ENCODE data around the gene FAHD2A.
"Not testable (repeated sequence)": the region's sequence is repeated elsewhere in the genome, so short reads cannot be mapped to it uniquely, and the experiment has no call there.

FAHD2A gene

DNA sequence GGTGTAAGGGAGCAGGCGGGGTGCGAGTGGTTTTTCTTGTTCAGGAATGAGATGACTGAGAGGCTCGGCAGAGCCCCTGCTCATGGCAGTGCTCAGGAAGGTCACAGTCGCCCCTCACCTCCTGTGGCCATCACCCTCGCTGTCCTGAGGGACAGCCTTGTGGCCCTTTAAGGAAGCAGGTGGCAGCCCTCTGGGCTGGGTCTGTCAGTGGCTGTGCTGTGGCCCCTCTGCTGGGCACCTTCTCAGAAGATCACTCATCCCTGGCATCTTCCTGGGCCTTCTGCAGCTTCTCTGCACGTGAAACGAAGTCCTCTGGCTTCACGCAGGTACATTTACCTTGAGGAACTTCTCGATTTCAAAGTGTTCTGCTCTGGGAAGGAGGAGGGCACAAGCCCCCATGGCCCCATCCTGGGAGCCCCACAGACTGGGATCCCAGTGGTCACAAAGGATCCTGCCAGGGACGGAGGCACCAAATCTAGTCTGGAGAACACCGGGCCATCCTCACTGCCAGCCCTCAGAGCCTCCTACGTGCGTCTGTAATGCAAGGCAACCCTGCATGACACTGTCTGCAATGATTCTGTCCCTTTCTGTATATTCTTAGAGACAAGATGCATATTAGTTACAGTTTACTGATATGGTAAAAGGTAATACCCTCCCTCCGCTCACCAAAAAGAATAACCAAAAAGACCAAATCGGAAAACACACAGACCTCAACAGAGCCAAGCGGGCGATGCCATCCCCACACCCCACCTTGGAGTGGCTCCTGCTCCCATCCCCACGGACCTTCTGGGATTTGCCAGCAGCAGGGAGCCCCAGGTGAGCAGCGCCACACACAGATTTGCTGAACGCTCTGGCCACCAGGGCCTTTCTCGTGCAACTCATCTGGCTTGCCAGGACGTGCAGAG lies 25.9 kb upstream of the FAHD2A start:
- DNase-seq (ENCODE audit: low read depth, low spot score), result no peak

GRCh38 chr2:95377216-95378123 lies 25.0 kb upstream of the FAHD2A start:
- no peak for DNase-seq (ENCODE audit: low read depth, low spot score)

GRCh38 chr2:95378281-95378680 lies 24.2 kb upstream of the FAHD2A start:
- DNase-seq (ENCODE audit: low read depth, low spot score), result not testable (repeated sequence)

GRCh38 chr2:95379371-95379831 lies 23.1 kb upstream of the FAHD2A start:
- DNase-seq (ENCODE audit: low read depth, low spot score), result no peak

DNA sequence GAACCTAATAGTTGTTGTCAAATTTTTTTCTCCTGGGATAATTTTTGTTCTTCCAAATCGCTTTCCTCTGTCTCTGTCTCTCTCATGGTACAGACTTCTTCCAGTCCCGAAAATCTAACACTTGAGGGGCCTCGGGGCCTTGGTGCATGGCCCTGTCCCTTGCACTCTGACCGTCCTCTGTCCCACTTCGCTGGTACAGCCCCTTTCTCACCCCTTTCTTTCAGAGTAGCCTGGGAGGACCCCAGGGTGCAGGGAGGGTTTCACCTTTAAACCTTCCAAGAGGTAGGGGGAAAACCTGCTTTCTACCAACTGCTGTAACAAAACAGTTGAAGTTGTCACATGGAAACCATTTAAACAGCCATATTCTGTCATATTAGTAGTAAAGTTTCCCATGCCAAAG lies 22.2 kb upstream of the FAHD2A start:
- no peak for DNase-seq (ENCODE audit: low read depth, low spot score)

DNA sequence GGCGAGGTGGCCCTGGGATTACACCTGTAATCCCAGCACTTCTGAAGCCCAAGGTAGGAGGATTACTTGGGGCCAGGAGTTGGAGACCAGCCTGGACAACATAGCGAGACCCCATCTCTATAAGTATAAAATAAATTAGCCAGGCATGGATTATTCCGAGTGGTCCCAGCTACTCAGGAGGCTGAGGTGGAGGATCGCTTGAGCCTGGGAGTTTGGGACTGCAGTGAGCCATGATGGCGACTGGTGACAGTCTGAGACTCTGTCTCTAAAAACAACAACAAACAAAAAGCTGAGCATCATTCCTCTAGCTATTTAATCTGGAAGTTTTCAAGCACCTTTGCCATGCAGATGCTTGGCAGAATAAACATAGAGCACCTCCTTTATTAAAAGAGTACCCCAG lies 21.8 kb upstream of the FAHD2A start:
- DNase-seq (ENCODE audit: low read depth, low spot score), result no peak

DNA sequence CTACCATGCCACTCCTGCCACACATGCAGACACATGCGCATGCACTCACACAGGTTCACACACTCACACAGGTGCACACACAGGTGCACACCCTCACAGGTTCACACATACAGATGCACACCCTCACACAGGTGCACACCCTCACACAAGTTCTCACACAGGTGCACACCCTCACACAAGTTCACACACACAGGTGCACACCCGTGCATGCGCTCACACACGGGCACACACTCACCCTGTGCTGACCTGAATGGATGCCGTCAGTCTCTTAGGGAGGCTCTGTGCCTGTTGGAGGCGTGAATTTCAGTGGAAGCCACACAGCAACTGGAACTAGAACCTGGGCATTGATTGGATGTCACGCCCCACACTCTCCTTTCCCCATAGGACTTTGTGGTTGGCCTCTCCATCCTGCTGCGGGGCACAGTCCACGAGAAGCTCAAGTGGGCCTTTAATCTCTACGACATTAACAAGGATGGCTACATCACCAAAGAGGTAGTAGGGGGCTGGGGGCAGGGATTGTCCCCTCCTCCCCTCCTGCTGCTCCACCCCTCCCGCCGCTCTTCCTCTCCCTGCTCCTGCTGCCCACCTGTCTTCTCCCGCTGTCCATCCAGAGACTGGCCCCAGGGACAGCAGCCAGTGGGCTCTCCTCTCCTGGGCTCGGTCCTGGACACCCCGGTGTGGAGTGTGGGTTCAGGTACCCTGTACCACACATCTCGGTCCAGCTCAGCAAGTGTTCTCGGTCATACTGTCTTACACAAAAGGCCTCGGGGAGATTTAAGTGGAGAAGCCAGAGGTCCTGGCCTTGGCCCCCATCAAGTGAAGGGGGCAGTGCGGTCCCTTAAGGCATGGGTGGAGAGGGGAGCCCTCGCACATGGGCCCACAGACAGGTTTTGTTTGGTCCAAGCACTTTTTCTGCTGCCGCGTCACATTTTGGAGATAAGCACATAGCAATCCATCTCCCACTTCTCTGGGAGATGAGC lies 21.0 kb upstream of the FAHD2A start:
- no peak for DNase-seq (ENCODE audit: low read depth, low spot score)

DNA sequence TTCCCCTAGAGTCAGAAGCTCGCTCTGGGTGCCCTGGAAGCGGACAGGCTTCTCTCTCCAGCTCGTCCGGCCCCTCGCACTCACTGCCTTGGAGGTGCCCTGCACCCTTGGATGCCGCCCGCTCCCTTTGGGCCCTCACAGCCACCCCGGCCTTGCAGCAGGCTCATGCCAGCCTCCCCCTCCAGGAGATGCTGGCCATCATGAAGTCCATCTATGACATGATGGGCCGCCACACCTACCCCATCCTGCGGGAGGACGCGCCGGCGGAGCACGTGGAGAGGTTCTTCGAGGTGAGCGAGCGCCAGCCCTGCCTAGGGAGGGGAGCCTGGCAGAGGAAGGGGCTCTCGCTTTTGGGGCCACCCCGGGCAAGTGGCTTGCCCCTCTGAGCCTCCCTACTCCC lies 20.3 kb upstream of the FAHD2A start:
- no peak for DNase-seq (ENCODE audit: low read depth, low spot score)

DNA sequence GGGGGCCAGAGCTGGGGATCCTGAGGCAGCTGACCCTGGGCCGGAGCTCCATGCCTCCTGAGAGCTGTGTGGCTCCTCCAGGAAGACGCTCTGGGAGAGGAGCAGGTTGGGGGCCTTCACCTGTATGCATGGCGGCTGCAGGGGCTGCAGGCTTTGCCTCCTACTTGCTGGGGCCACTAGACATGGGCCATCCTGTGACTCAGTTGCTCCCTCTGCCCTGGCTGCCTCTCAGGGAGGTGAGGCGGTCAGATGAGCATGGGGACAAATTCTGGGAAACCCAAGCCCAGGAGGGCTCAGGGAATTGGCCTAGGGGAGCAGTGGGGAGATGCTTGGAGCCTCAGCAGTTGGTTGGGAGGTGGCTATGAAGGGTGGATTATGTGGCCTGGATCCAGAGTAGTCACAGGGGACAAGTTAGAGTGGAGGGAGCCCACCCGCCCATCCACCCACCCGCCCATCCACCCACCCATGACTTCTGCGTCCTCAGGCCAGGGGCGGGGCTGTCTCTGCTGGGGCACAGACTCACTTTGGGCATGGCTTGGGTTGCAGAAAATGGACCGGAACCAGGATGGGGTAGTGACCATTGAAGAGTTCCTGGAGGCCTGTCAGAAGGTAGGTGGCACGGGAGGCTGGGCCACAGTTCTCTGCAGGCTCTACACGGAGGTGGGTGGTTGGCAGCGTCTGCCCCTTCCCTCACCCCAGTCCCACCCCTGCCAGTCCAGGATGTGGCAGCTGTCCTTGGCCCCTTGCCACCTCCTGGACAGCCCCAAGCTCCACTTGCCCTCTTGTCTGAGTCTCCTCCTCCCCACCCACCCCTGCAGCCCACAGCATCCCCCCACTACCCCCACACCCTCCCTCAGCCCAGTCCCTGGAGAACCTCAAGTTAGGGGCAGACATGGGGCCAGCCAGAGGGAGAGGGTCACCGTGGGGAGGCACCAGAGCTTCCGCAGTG lies 19.5 kb upstream of the FAHD2A start:
- DNase-seq (ENCODE audit: low read depth, low spot score), result no peak

- no peak for DNase-seq (ENCODE audit: low read depth, low spot score)
These were observed 18.9 kb upstream of the FAHD2A start for GRCh38 chr2:95383635-95384027.

DNA sequence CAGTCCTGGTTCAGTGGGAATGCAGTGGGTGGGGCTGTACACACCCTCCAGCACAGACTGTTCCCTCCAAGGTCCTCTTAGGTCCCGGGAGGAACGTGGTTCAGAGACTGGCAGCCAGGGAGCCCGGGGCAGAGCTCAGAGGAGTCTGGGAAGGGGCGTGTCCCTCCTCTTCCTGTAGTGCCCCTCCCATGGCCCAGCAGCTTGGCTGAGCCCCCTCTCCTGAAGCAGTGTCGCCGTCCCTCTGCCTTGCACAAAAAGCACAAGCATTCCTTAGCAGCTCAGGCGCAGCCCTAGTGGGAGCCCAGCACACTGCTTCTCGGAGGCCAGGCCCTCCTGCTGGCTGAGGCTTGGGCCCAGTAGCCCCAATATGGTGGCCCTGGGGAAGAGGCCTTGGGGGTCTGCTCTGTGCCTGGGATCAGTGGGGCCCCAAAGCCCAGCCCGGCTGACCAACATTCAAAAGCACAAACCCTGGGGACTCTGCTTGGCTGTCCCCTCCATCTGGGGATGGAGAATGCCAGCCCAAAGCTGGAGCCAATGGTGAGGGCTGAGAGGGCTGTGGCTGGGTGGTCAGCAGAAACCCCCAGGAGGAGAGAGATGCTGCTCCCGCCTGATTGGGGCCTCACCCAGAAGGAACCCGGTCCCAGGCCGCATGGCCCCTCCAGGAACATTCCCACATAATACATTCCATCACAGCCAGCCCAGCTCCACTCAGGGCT lies 17.5 kb upstream of the FAHD2A start:
- peak; percentile 71 for DNase-seq (ENCODE audit: low read depth, low spot score)

DNA sequence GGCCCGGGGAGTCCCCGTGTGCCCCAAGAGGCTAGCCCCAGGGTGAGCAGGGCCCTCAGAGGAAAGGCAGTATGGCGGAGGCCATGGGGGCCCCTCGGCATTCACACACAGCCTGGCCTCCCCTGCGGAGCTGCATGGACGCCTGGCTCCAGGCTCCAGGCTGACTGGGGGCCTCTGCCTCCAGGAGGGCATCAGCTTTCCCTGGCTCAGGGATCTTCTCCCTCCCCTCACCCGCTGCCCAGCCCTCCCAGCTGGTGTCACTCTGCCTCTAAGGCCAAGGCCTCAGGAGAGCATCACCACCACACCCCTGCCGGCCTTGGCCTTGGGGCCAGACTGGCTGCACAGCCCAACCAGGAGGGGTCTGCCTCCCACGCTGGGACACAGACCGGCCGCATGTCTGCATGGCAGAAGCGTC lies 16.9 kb upstream of the FAHD2A start:
- no peak for DNase-seq (ENCODE audit: low read depth, low spot score)

GRCh38 chr2:95386031-95386430 lies 16.5 kb upstream of the FAHD2A start:
- no peak for DNase-seq (ENCODE audit: low read depth, low spot score)

DNA sequence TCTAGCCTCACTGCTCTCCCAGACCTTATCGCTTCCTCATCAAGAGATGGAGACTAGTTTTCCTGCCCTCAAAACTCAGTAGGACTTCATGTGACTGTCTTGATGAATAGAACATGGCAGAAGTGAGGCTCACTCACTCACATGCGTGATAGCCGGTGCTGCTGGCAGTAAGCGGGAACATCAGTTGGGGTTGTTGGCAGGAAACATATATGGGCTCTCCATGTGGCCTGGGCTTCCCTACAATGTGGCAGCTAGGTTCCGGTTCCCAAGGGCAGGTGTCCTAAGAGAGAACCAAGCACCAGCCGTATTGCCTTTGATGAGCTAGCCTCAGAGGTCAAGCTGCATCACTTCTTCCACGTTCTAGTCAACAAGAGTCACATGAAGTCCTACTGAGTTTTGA lies 15.2 kb upstream of the FAHD2A start:
- no peak for DNase-seq (ENCODE audit: low read depth, low spot score)

- no peak for DNase-seq (ENCODE audit: low read depth, low spot score)
These were observed 14.3 kb upstream of the FAHD2A start for GRCh38 chr2:95388091-95388692.

- DNase-seq (ENCODE audit: low read depth, low spot score), result no peak
These were observed 13.7 kb upstream of the FAHD2A start for GRCh38 chr2:95388856-95389244.

DNA sequence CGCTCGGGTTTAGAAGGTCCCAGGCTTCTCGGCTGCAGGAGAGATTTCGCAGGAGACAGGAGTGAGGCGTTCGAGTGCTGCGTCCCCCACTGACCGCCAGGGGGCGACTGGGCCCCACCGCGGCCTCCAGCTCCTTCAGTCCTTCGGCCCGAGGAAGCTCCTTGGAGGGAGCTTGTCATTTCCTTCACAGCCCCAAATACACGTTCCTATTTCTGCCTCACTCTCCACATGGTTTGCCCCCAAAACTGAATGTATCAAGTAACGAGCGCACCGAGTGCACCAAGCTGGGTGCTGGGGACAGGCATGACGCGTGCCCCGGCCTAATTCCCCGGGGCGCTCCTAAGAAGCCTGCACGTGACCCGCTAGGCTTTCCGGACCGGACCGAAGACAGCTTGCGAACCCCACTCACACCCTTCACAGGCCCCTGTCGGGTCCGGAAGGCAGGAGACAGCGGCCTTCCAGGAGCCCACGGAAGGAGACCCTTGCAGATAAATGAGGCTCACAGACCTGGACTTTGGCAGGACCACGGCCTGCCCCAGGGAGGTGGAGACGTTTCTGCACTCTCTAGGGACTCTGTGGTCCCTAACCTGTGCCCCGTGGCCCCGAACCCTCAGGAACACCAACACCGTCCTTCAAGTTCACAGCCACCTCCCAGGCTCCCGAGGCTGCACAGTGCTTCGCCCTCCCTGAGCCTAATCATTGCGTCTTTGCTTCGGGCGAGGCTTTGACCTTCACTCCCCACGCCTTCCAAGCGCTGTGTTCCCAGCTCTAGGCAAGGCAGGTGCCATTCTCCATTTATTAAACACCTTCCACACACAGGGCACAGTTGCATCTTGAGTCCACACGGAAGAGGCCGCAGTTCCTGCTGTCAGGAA lies 13.0 kb upstream of the FAHD2A start:
- DNase-seq (ENCODE audit: low read depth, low spot score), result peak; percentile 91

- DNase-seq (ENCODE audit: low read depth, low spot score), result no peak
These were observed 12.1 kb upstream of the FAHD2A start for GRCh38 chr2:95390272-95390880.

Measured in ELF-1 (cell line).